ENCODE data around the gene GDPD3. TPM values are rescaled to one million over a fixed set of nuclear protein-coding genes. Genes with fewer than 3 reads are reported as not detected.

Gene GDPD3
- total RNA-seq, 1 experiment from 2014 or later: 3.8 TPM

GRCh38 chr16:30060346-30060745, 53.0 kb downstream of the GDPD3 start:
- Histone ChIP-seq H3K9ac (ENCODE audit: extremely low read depth, insufficient read length, low read length) (no peak overlapping the region), H3K4me2 (ENCODE audit: insufficient read depth, insufficient read length, low read length) (no peak overlapping the region), H3K18ac (ENCODE audit: insufficient read length, low read depth, low read length) (no peak overlapping the region), H3T11ph (ENCODE audit: low read length) (no peak overlapping the region), H3K4me1 (ENCODE audit: insufficient read depth, low read length) (no peaks in the 10 kb centered on the region), H3K79me2 (ENCODE audit: insufficient read depth, low read length) (no peaks in the 10 kb centered on the region), H3K27me3 (ENCODE audit: insufficient read depth, low read length) (no peaks in the 10 kb centered on the region), H2BK5ac (ENCODE audit: insufficient read length, low read length) (no peak overlapping the region), H2BK20ac (ENCODE audit: low read depth, low read length, poor library complexity, severe bottlenecking) (no peak overlapping the region), H3K14ac (ENCODE audit: insufficient read depth, low read length) (no peak overlapping the region), H4K8ac (replicated peaks; ENCODE audit: insufficient read length, low read depth, low read length) (no peak overlapping the region), H2AFZ (ENCODE audit: low read length) (no peak overlapping the region), H3K27ac (ENCODE audit: insufficient read length, low read depth, low read length) (no peak overlapping the region), H3K79me1 (ENCODE audit: insufficient read depth, low read depth, low read length, poor library complexity, severe bottlenecking) (no peaks in the 10 kb centered on the region), H3K4ac (ENCODE audit: low read depth, low read length) (no peak overlapping the region), H4K5ac (ENCODE audit: insufficient read length, low read depth, low read length) (no peak overlapping the region), H2BK120ac (ENCODE audit: low read depth, low read length, poor library complexity, severe bottlenecking) (no peak overlapping the region), H2BK15ac (ENCODE audit: low read depth, low read length) (no peak overlapping the region), H3K9me3 (ENCODE audit: control insufficient read depth, low read depth, low read length) (no peaks in the 10 kb centered on the region), H3K56ac (ENCODE audit: insufficient read length, low read depth, low read length) (no peak overlapping the region), H3K23me2 (ENCODE audit: insufficient read length, low read depth, low read length, poor library complexity, severe bottlenecking) (peaks cover 12% of the 10 kb centered on the region), H4K20me1 (ENCODE audit: control insufficient read depth, insufficient read depth, insufficient read length) (no peaks in the 10 kb centered on the region), H2AK5ac (ENCODE audit: insufficient read length, low read length) (no peak overlapping the region), H3K23ac (ENCODE audit: insufficient read length, low read depth, low read length) (no peak overlapping the region), H2BK12ac (ENCODE audit: insufficient read length, low read depth, low read length) (no peak overlapping the region), H4K91ac (ENCODE audit: insufficient read length, low read depth, low read length) (no peak overlapping the region)
- H3K27ac Mint-ChIP-seq: no peak overlapping the region
- no peaks in the 10 kb centered on the region for H3K9me3 Mint-ChIP-seq
- DNase-seq: no peak
- H3K4me1 Mint-ChIP-seq: peaks cover 16 to 18% of the 10 kb centered on the region in 2 experiments
- no peak for TF ChIP-seq CTCF (conservative IDR thresholded peaks at IDR 0.05)
- no peaks in the 10 kb centered on the region for H3K27me3 Mint-ChIP-seq (ENCODE audit: low read depth)
- H3K4me3 Mint-ChIP-seq: no peak overlapping the region
- 0 out of 7 replicates have a peak, but pooled peaks cover 0 to 2% (median 0%) of the 10 kb centered on the region in 3 experiments for H3K36me3 Mint-ChIP-seq (ENCODE audit: insufficient read depth in 1 of 3, low read depth in 3 of 3)
- no CpG with 5 or more reads among the region's 4 CpGs for WGBS (ENCODE audit: extremely low coverage, insufficient read length, low lambda C conversion rate)

Measured in H9 (cell line).